HG03064 (cell line): Measurements from ENCODE around the gene CYP3A4.
"Not testable (repeated sequence)": the region's sequence is repeated elsewhere in the genome, so short reads cannot be mapped to it uniquely, and the experiment has no call there.

Source experiments
- ATAC-seq: cut with Tn5 transposase; IDR thresholded peaks from one replicate; pipeline ENCODE4 v1.9.1; 2021; ENCODE audit warnings: low read depth; ENCODE audit not compliant: unreplicated experiment

Gene CYP3A4

GRCh38 chr7:99784007-99784406 lies at the start of gene CYP3A4:
Gene CYP3A4, minus strand, starts transcription at chr7:99784184. Its CDS starts 103 bp downstream, at chr7:99784081.
- ATAC-seq = no peak

- no peak for ATAC-seq
Measured at GRCh38 chr7:99833289-99833877, 49.4 kb upstream of the CYP3A4 start.

- ATAC-seq = no peak
Measured at GRCh38 chr7:99831595-99831994, 47.6 kb upstream of the CYP3A4 start.

GRCh38 chr7:99829524-99830160 lies 45.7 kb upstream of the CYP3A4 start:
- ATAC-seq = no peak

DNA sequence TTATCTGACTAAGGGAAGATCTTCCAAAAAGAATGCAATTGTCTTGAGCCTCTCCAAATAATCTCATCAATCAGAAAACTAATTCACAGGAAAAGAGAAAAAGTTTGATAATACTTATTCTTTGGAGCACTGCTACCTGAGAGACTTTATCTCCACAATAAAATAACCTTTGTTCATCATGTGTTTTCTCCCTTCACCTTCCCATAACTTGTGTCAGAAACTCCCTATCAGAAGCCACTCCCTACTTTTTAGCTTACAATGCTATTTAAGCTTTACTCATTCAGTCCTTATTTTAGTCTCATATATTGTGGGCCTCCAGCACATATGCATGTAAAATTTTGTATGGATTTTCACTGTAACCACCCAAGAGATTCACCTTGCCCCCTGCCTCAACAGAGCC lies 44.8 kb upstream of the CYP3A4 start:
- no peak for ATAC-seq

- ATAC-seq = no peak
Measured at GRCh38 chr7:99827040-99827778, 43.2 kb upstream of the CYP3A4 start.

- ATAC-seq = no peak
Measured at GRCh38 chr7:99825873-99826272, 41.9 kb upstream of the CYP3A4 start.

GRCh38 chr7:99825452-99825851 lies 41.5 kb upstream of the CYP3A4 start:
- ATAC-seq = no peak

- ATAC-seq = no peak
Measured at GRCh38 chr7:99824091-99824490, 40.1 kb upstream of the CYP3A4 start.

DNA sequence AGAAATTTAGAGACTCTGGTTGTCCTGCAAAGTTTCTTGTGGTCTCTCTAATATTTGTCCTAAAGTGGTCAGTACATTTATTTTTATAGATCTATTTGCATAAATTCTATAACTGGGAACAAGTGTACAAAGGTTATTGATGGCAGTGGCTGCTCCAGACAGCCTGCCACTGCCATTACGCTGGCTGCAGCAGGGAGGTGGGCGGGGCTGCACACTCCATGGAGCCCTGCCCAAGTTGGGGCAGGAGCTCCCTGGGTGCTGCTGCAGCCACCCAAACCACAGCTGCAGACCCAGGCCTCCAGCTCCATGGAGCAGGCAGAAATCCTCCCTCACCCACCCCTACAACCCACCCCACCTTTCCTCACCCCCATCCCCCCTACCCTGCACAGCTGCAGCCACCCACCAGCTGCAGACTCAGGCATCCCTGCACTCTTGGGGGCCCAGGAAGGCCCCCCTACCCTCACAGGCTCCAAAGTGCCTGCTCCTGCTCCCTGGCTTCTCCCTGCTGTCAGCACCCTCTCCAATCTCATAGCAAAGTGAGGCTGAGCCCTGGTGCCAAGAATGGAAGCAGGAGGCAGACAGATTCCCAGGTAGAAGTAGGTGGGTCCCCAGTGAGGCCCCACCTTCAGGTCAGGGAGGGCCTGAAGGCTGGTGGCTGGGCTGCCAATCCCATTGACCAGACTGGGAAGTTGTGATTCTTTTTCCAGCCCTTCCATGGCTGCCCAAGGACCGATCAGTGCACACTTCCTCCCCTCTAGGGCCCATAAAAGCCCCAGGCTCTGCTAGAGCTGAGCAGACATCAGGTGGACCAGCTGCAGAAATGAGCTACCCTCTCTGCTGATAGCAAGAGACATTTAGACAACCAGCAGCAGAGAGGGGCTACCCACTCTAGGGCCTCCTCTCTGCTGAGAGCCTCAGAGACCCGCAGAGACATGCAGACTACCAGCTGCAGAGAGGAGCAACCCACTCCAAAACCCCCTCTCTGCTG lies 39.0 kb upstream of the CYP3A4 start:
- ATAC-seq = no peak

DNA sequence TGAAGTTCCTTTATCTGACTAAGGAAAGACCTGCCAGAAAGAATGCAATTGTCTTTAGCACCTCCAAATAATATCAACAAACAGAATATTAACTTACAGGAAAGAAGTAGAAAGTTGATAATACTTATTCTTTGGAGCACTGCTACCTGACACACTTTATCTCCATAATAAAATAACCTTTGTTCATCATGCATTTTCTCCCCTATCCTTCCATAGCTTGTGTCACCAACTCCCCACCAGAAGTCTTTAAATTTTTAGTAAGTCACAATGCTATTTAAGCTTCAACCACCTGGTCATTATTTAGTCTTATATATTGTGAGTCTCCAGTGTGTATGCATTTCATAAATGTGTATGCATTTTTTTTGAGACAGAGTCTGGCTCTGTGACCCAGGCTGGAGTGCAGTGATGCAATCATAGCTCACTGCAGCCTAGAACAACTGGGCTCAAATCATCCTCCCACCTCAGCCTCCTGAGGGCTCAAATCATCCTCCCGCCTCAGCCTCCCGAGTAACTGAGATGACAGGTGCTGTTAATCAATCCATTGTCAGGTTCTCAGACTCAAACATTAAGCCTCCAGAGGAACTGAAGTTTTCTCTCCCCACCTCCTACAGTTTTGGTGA lies 36.5 kb upstream of the CYP3A4 start:
- no peak for ATAC-seq

GRCh38 chr7:99808766-99809165 lies 24.8 kb upstream of the CYP3A4 start:
- ATAC-seq = no peak

GRCh38 chr7:99806839-99807478 lies 23.0 kb upstream of the CYP3A4 start:
- no peak for ATAC-seq

GRCh38 chr7:99805641-99806040 lies 21.7 kb upstream of the CYP3A4 start:
- no peak for ATAC-seq

GRCh38 chr7:99803118-99803517 lies 19.1 kb upstream of the CYP3A4 start:
- ATAC-seq = not testable (repeated sequence)

DNA sequence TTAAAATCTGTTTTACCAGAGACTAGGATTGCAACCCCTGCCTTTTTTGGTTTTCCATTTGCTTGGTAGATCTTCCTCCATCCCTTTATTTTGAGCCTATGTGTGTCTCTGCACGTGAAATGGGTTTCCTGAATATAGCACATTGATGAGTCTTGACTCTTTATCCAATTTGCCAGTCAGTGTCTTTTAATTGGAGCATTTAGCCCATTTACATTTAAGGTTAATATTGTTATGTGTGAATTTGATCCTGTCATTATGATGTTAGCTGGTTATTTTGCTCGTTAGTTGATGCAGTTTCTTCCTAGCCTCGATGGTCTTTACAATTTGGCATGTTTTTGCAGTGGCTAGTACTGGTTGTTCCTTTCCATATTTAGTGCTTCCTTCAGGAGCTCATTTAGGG lies 17.4 kb upstream of the CYP3A4 start:
- not testable (repeated sequence) for ATAC-seq

- no peak for ATAC-seq
Measured at GRCh38 chr7:99798972-99799371, 15.0 kb upstream of the CYP3A4 start.

DNA sequence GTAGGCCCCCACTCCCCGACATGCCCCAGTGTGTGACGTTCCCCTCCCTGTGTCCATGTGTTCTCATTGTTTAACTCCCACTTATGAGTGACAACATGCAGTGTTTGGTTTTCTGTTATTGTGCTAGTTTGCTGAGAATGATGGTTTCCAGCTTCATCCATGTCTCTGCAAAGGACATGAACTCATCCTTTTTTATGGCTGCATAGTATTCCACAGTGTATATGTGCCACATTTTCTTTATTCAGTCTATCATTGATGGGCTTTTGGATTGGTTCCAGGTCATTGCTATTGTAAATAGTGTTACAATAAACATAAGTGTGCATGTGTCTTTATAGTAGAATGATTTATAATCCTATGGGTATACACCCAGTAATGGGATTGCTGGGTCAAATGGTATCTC lies 11.9 kb upstream of the CYP3A4 start:
- ATAC-seq = not testable (repeated sequence)

- no peak for ATAC-seq
Measured at GRCh38 chr7:99794585-99795502, 10.9 kb upstream of the CYP3A4 start.
